SH-SY5Y (cell line): ENCODE results near the gene CDKN1C.

Experiments
- GATA2 ChIP-seq: IDR thresholded peaks from 2 replicates; pipeline ENCODE4 v1.6.1; 2011; ENCODE audit warnings: mild to moderate bottlenecking, low read depth, low read length
- GATA3 ChIP-seq: IDR thresholded peaks from 2 replicates; pipeline ENCODE4 v1.6.1; 2011; ENCODE audit warnings: low read depth, mild to moderate bottlenecking, low read length, moderate library complexity

DNA sequence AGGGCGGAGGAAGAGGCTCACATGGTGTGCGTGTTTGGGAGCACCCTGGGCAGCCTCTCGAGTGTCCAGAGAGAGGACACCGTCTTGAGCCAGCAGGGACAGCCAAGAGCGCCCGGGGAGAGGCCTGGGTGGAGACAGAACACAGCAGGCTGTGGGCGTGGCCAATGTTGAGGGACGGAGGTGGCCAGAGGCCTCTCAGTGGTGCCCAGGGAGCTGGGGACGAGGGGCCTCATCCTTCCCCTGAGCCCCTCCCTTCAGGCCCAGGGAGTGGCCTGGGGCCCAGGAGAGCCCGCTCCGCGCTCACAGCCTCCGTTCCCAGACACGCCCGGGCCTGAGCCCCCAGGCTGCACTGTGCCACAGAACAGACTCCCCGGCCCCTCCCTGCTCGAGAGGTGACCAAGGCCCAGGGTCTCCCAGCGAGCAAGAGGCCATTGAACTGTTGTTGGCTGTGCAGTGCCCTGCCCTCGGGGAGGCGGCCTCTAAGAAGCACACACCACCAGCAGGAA lies 48.4 kb downstream of the CDKN1C start:
- TF ChIP-seq GATA3 (no peak), GATA2 (no peak)
